Kidney (tissue), 14 donors: ENCODE results near the gene RABGEF1. TPM values are rescaled to one million over a fixed set of nuclear protein-coding genes. Genes with fewer than 3 reads are reported as not detected.

Experiments used
- DNase-seq, 5 donors: peaks; one replicate each; pipeline ENCODE4 v3.0.0-alpha.2; 2013 to 2020
- FAIRE-seq: peaks from 2 replicates; lab custom pipeline; 2012; peaks lifted over from hg19 to GRCh38; lab: Jason Lieb, UNC
- H3K27ac ChIP-seq, 2 donors: one replicate each; pipeline ENCODE4 v1.7.0; 2013; ENCODE audit warnings: low read depth in 2 of 2, low read length in 2 of 2, inconsistent platforms in 1 of 2
- H3K27me3 ChIP-seq: one replicate; pipeline ENCODE4 v1.7.1; 2013; ENCODE audit warnings: low read length, inconsistent platforms; ENCODE audit not compliant: control insufficient read depth, insufficient read depth
- H3K36me3 ChIP-seq, 3 donors: one replicate each; pipeline versions ENCODE4 v1.7.0 to v1.7.1; 2013; ENCODE audit warnings: low read length in 3 of 3, control low read depth in 1 of 3, inconsistent platforms in 1 of 3; ENCODE audit not compliant: insufficient read depth in 3 of 3, control insufficient read depth in 2 of 3
- H3K4me1 ChIP-seq, 3 donors: one replicate each; pipeline versions ENCODE4 v1.7.0 to v1.7.1; 2013; ENCODE audit warnings: low read length in 3 of 3, inconsistent platforms in 1 of 3, low read depth in 1 of 3; ENCODE audit not compliant: control insufficient read depth in 2 of 3, insufficient read depth in 2 of 3
- H3K4me3 ChIP-seq, 3 donors: one replicate each; pipeline versions ENCODE4 v1.7.0 to v1.8.1; 2013; ENCODE audit warnings: low read length in 3 of 3, control low read depth in 1 of 3, inconsistent platforms in 1 of 3
- H3K9ac ChIP-seq, 3 donors: one replicate each; pipeline versions ENCODE4 v1.7.0 to v1.7.1; 2013; ENCODE audit warnings: low read length in 3 of 3, control low read depth in 1 of 3, inconsistent platforms in 1 of 3
- H3K9me3 ChIP-seq, 3 donors: one replicate each; pipeline versions ENCODE4 v1.7.0 to v1.7.1; 2013; ENCODE audit warnings: low read length in 3 of 3, control low read depth in 1 of 3, inconsistent platforms in 1 of 3; ENCODE audit not compliant: control insufficient read depth in 2 of 3, insufficient read depth in 1 of 3
- CTCF ChIP-seq: IDR thresholded peaks from 3 replicates; pipeline ENCODE4 v1.5.1; 2012; ENCODE audit warnings: mild to moderate bottlenecking, moderate library complexity, borderline replicate concordance; ENCODE audit not compliant: insufficient read depth; ENCODE audit errors: extremely low read depth
- intact Hi-C: fragments of 100-400 bp; cut with DNase I; formaldehyde crosslinking; loops from one replicate; pipeline ENCODE4 v1.11.1; 2022
- polyA plus RNA-seq: library from polyadenylated mRNA; stranded (reverse); fragments of 350-450 nt; fragmentation: Illumina TruSeq; extraction: RNeasy Lipid Tissue Mini Kit (QIAGEN cat#74804); gene quantifications from one replicate; pipeline ENCODE4 v1.2.3, GENCODE V29; 2014; ENCODE audit warnings: low read depth, low replicate concordance; ENCODE audit not compliant: insufficient read depth
- total RNA-seq: library from RNA; stranded (reverse); fragmentation: NEBNext Ultra II Directional; extraction: Animal tissue kit (Norgen Biotek cat#: 25700); gene quantifications from one replicate; pipeline ENCODE4 v1.2.1, GENCODE V29; 2021
- donor health status: control.
- donor health status: control.
- donor health status: control.
- donor health status: control.
- donor health status: control.
- donor health status: DM: yes; HTN: yes; CAD: no.
- donor health status: Normal renal cell carcinoma (clear cell type).

The RABGEF1 gene
- total and polyA plus RNA-seq, 2 donors from 2014 or later = 12.8 to 26.8 TPM

- DNase-seq (peak in 1 of 5 donors; percentile 16), FAIRE-seq (no peak)
- Histone ChIP-seq H3K4me1 (no peaks in the 10 kb centered on the region), H3K9ac (no peak overlapping the region), H3K9me3 (no peaks in the 10 kb centered on the region), H3K27ac (no peak overlapping the region), H3K27me3 (no peaks in the 10 kb centered on the region), H3K4me3 (no peak overlapping the region), H3K36me3 (no peaks in the 10 kb centered on the region)
- no peak for TF ChIP-seq CTCF
- intact Hi-C loops = no loop called here
Measured at GRCh38 chr7:66832531-66833351, 92.2 kb downstream of the RABGEF1 start.

GRCh38 chr7:66837007-66837406 lies 96.5 kb downstream of the RABGEF1 start:
- Histone ChIP-seq H3K9me3 (no peaks in the 10 kb centered on the region), H3K4me1 (no peaks in the 10 kb centered on the region), H3K4me3 (no peak overlapping the region), H3K9ac (no peak overlapping the region), H3K36me3 (no peaks in the 10 kb centered on the region), H3K27me3 (no peaks in the 10 kb centered on the region), H3K27ac (no peak overlapping the region)
- DNase-seq (peak in 1 of 5 donors; percentile 12), FAIRE-seq (no peak)
- peak; percentile 17 for TF ChIP-seq CTCF
- intact Hi-C loops = no loop called here

GRCh38 chr7:66837661-66838060 lies 97.1 kb downstream of the RABGEF1 start:
- intact Hi-C loops = no loop called here
- no peak overlapping the region for H3K9ac ChIP-seq
- H3K4me3 ChIP-seq = no peak overlapping the region
- no peaks in the 10 kb centered on the region for H3K27me3 ChIP-seq
- H3K9me3 ChIP-seq = no peaks in the 10 kb centered on the region
- TF ChIP-seq CTCF = no peak
- FAIRE-seq = no peak
- no peak for DNase-seq
- H3K4me1 ChIP-seq = no peaks in the 10 kb centered on the region
- H3K27ac ChIP-seq = no peak overlapping the region
- H3K36me3 ChIP-seq = no peaks in the 10 kb centered on the region
